ENCODE data around the gene PLCL1. TPM values are rescaled to one million over a fixed set of nuclear protein-coding genes. Genes with fewer than 3 reads are reported as not detected.

PLCL1 gene
- total and polyA plus RNA-seq, 2 donors from 2014 or later = 13.6 to 14.7 TPM

DNA sequence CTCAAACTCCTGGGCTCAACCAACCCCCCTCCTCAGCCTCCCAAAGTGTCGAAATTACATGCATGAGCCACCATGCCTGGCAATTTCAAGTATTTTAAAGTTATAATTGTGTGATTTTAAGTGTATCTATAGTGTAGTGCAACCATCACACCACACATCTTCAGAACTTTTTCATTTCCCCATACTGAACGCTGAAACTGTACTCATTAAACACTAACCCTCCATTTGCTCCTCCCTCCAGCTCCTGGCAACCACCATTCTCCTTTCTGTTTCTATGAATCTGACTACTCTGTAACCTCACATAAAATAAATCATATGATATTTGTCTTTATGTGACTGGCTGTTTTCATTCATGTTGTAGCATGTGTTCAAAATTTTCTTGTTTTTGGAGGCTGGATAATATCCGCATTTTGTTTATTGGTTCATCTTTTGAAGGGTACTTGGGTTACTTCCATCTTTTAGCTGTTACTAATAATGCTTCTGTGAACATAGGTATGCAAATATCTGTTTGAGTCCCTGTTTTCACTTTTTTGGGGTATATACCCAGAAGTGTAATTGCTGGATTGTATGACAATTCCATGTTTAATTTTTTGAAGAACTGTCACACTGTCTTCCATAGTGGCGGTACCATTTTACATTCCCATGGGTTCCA lies 188.2 kb downstream of the PLCL1 start:
- H3K27me3 ChIP-seq (ENCODE audit: control insufficient read depth, insufficient read depth, low read length) = no peaks in the 10 kb centered on the region
- H3K9ac ChIP-seq (ENCODE audit: low read length in 3 of 3) = no peak overlapping the region
- FAIRE-seq (no peak), DNase-seq (no peak)
- peaks cover 0 to 9% (median 8%) of the 10 kb centered on the region in 3 donors for H3K4me1 ChIP-seq (ENCODE audit: control insufficient read depth in 2 of 3, insufficient read depth in 2 of 3, low read depth in 1 of 3, low read length in 3 of 3)
- TF ChIP-seq, protein P1, sequence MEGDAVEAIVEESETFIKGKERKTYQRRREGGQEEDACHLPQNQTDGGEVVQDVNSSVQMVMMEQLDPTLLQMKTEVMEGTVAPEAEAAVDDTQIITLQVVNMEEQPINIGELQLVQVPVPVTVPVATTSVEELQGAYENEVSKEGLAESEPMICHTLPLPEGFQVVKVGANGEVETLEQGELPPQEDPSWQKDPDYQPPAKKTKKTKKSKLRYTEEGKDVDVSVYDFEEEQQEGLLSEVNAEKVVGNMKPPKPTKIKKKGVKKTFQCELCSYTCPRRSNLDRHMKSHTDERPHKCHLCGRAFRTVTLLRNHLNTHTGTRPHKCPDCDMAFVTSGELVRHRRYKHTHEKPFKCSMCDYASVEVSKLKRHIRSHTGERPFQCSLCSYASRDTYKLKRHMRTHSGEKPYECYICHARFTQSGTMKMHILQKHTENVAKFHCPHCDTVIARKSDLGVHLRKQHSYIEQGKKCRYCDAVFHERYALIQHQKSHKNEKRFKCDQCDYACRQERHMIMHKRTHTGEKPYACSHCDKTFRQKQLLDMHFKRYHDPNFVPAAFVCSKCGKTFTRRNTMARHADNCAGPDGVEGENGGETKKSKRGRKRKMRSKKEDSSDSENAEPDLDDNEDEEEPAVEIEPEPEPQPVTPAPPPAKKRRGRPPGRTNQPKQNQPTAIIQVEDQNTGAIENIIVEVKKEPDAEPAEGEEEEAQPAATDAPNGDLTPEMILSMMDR (IDR thresholded peaks at IDR 0.05; ENCODE audit: borderline replicate concordance, extremely low read depth, insufficient read depth) = no peak
- intact Hi-C loops (cut with DNase I) = no loop called here
- H3K9me3 ChIP-seq (ENCODE audit: control insufficient read depth in 2 of 3, insufficient read depth in 1 of 3, low read length in 3 of 3) = no peaks in the 10 kb centered on the region
- H3K36me3 ChIP-seq (ENCODE audit: control insufficient read depth in 2 of 3, insufficient read depth in 3 of 3, low read length in 3 of 3) = no peaks in the 10 kb centered on the region
- no peak overlapping the region for H3K4me3 ChIP-seq (ENCODE audit: low read length in 3 of 3)
- no peak overlapping the region for H3K27ac ChIP-seq (ENCODE audit: low read depth in 2 of 2, low read length in 2 of 2)

GRCh38 chr2:197993363-197993762 lies 189.0 kb downstream of the PLCL1 start:
- no peaks in the 10 kb centered on the region for H3K9me3 ChIP-seq (ENCODE audit: control insufficient read depth in 2 of 3, insufficient read depth in 1 of 3, low read length in 3 of 3)
- H3K9ac ChIP-seq (ENCODE audit: low read length in 3 of 3) = no peak overlapping the region
- intact Hi-C loops (cut with DNase I) = no loop called here
- peaks cover 0 to 9% (median 8%) of the 10 kb centered on the region in 3 donors for H3K4me1 ChIP-seq (ENCODE audit: control insufficient read depth in 2 of 3, insufficient read depth in 2 of 3, low read depth in 1 of 3, low read length in 3 of 3)
- DNase-seq (no peak), FAIRE-seq (no peak)
- H3K4me3 ChIP-seq (ENCODE audit: low read length in 3 of 3) = no peak overlapping the region
- TF ChIP-seq, protein P1 (IDR thresholded peaks at IDR 0.05; ENCODE audit: borderline replicate concordance, extremely low read depth, insufficient read depth) = no peak
- no peak overlapping the region for H3K27ac ChIP-seq (ENCODE audit: low read depth in 2 of 2, low read length in 2 of 2)
- no peaks in the 10 kb centered on the region for H3K27me3 ChIP-seq (ENCODE audit: control insufficient read depth, insufficient read depth, low read length)
- no peaks in the 10 kb centered on the region for H3K36me3 ChIP-seq (ENCODE audit: control insufficient read depth in 2 of 3, insufficient read depth in 3 of 3, low read length in 3 of 3)

DNA sequence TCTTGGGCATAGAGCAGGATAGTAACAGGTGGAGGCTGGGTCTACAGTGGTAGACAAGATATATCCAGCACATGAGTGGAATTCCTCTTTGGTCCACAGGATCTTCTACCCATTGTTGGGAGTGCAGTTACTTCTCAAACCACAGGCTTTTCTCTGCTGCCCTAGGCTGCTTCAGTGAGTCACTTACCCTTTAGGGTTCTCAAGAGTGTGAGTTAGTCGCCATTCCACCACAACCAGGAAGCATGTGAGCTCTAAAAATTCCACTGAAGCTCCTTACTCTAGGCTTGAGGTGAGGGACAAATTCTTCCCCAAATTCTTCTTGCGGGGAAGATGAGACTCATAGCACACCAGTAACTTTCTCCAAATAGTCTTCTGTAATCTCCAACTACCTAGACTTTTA lies 189.4 kb downstream of the PLCL1 start:
- Histone ChIP-seq H3K4me1 (ENCODE audit: control insufficient read depth in 2 of 3, insufficient read depth in 2 of 3, low read depth in 1 of 3, low read length in 3 of 3) (peaks cover 0 to 9% (median 8%) of the 10 kb centered on the region in 3 donors), H3K36me3 (ENCODE audit: control insufficient read depth in 2 of 3, insufficient read depth in 3 of 3, low read length in 3 of 3) (no peaks in the 10 kb centered on the region), H3K27me3 (ENCODE audit: control insufficient read depth, insufficient read depth, low read length) (no peaks in the 10 kb centered on the region), H3K9ac (ENCODE audit: low read length in 3 of 3) (no peak overlapping the region), H3K4me3 (ENCODE audit: low read length in 3 of 3) (no peak overlapping the region), H3K9me3 (ENCODE audit: control insufficient read depth in 2 of 3, insufficient read depth in 1 of 3, low read length in 3 of 3) (no peaks in the 10 kb centered on the region), H3K27ac (ENCODE audit: low read depth in 2 of 2, low read length in 2 of 2) (no peak overlapping the region)
- intact Hi-C loops (cut with DNase I) = no loop called here
- TF ChIP-seq, protein P1 (IDR thresholded peaks at IDR 0.05; ENCODE audit: borderline replicate concordance, extremely low read depth, insufficient read depth) = no peak
- DNase-seq (no peak), FAIRE-seq (no peak)

DNA sequence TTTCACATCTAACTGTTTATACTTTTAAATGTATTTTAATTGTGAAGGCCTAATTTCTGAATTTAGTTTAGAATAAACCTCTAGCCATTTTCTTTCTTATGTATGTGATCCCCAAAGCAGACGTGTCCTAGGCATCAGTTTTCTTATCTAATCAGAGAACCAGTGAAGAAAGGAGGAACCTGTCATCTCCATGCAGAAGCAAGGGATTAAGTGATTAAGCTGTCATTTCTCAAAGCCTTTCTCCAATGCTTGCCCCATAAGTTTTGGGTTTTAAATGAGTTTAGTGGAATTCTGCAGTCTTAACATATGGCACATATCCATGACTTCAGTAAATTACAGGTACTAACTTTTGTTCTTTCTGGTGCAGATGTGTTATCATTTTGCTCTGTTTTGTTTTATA lies 190.4 kb downstream of the PLCL1 start:
- DNase-seq (no peak), FAIRE-seq (no peak)
- Histone ChIP-seq H3K27me3 (ENCODE audit: control insufficient read depth, insufficient read depth, low read length) (no peaks in the 10 kb centered on the region), H3K4me1 (ENCODE audit: control insufficient read depth in 2 of 3, insufficient read depth in 2 of 3, low read depth in 1 of 3, low read length in 3 of 3) (peaks cover 0 to 9% (median 8%) of the 10 kb centered on the region in 3 donors), H3K36me3 (ENCODE audit: control insufficient read depth in 2 of 3, insufficient read depth in 3 of 3, low read length in 3 of 3) (no peaks in the 10 kb centered on the region), H3K27ac (ENCODE audit: low read depth in 2 of 2, low read length in 2 of 2) (no peak overlapping the region), H3K4me3 (ENCODE audit: low read length in 3 of 3) (no peak overlapping the region), H3K9me3 (ENCODE audit: control insufficient read depth in 2 of 3, insufficient read depth in 1 of 3, low read length in 3 of 3) (no peaks in the 10 kb centered on the region), H3K9ac (ENCODE audit: low read length in 3 of 3) (no peak overlapping the region)
- TF ChIP-seq, protein P1 (IDR thresholded peaks at IDR 0.05; ENCODE audit: borderline replicate concordance, extremely low read depth, insufficient read depth) = no peak
- intact Hi-C loops (cut with DNase I) = no loop called here

All from kidney (tissue), 14 donors.